HG03139 (cell line): ENCODE results near the gene ANK2.
A peak's percentile ranks its signal among the peaks of the same experiment; 100 is the strongest.

Experiments
- ATAC-seq: cut with Tn5 transposase; IDR thresholded peaks from one replicate; pipeline ENCODE4 v1.9.1; 2021; ENCODE audit not compliant: unreplicated experiment

The ANK2 gene

GRCh38 chr4:113325876-113326615 lies 276.6 kb downstream of the ANK2 start:
- ATAC-seq = no peak

GRCh38 chr4:113327494-113327893 lies 278.0 kb downstream of the ANK2 start:
- ATAC-seq = no peak

GRCh38 chr4:113328514-113328913 lies 279.1 kb downstream of the ANK2 start:
- no peak for ATAC-seq

- no peak for ATAC-seq
Observed at GRCh38 chr4:113330200-113330599, 280.7 kb downstream of the ANK2 start.

GRCh38 chr4:113331811-113332210 lies 282.4 kb downstream of the ANK2 start:
- no peak for ATAC-seq

- ATAC-seq = no peak
Observed at GRCh38 chr4:113332701-113333100, 283.2 kb downstream of the ANK2 start.

GRCh38 chr4:113335746-113336145 lies 286.3 kb downstream of the ANK2 start:
- ATAC-seq = no peak

GRCh38 chr4:113336556-113336955 lies 287.1 kb downstream of the ANK2 start:
- ATAC-seq = no peak

- no peak for ATAC-seq
Observed at GRCh38 chr4:113339430-113339813, 290.0 kb downstream of the ANK2 start.

- no peak for ATAC-seq
Observed at GRCh38 chr4:113344100-113344499, 294.6 kb downstream of the ANK2 start.

GRCh38 chr4:113347245-113347644 lies 297.8 kb downstream of the ANK2 start:
- ATAC-seq = no peak

GRCh38 chr4:113349430-113349829 lies 300.0 kb downstream of the ANK2 start:
- ATAC-seq = peak; percentile 76

GRCh38 chr4:113350576-113350975 lies 301.1 kb downstream of the ANK2 start:
- no peak for ATAC-seq

GRCh38 chr4:113355550-113356371 lies 306.3 kb downstream of the ANK2 start:
- peak; percentile 98 for ATAC-seq

GRCh38 chr4:113356453-113356852 lies 307.0 kb downstream of the ANK2 start:
- no peak for ATAC-seq

GRCh38 chr4:113358784-113359183 lies 309.3 kb downstream of the ANK2 start:
- ATAC-seq = no peak

GRCh38 chr4:113365377-113365776 lies 315.9 kb downstream of the ANK2 start:
- no peak for ATAC-seq

GRCh38 chr4:113368056-113368455 lies 318.6 kb downstream of the ANK2 start:
- no peak for ATAC-seq

GRCh38 chr4:113371111-113371510 lies 321.7 kb downstream of the ANK2 start:
- no peak for ATAC-seq

GRCh38 chr4:113375964-113376666 lies 326.7 kb downstream of the ANK2 start:
- no peak for ATAC-seq

- no peak for ATAC-seq
Observed at GRCh38 chr4:113378836-113379235, 329.4 kb downstream of the ANK2 start.

GRCh38 chr4:113382704-113383103 lies 333.3 kb downstream of the ANK2 start:
- no peak for ATAC-seq
